ENCODE results near the gene INPP5D. TPM values are rescaled to one million over a fixed set of nuclear protein-coding genes. Genes with fewer than 3 reads are reported as not detected.
"Not testable (repeated sequence)": the region's sequence is repeated elsewhere in the genome, so short reads cannot be mapped to it uniquely, and the experiment has no call there.

INPP5D gene
- total RNA-seq, 2 donors from 2014 or later = 0.66 to 3.0 TPM

GRCh38 chr2:233186851-233187250 is 126.7 kb downstream of the INPP5D start:
- Histone ChIP-seq H3K9me3 (ENCODE audit: control insufficient read depth, low read length) (no peaks in the 10 kb centered on the region), H3K36me3 (ENCODE audit: control insufficient read depth, insufficient read depth, low read length) (no peaks in the 10 kb centered on the region), H3K9ac (ENCODE audit: extremely low read depth, low read length, poor library complexity, severe bottlenecking) (no peak overlapping the region), H3K4me1 (ENCODE audit: control insufficient read depth, insufficient read depth, low read length) (no peaks in the 10 kb centered on the region), H3K27me3 (ENCODE audit: control insufficient read depth, insufficient read depth, low read length, poor library complexity, severe bottlenecking) (no peaks in the 10 kb centered on the region), H3K4me3 (ENCODE audit: low read length) (no peak overlapping the region), H3K27ac (ENCODE audit: low read depth, low read length) (no peak overlapping the region)
- Mint-ChIP-seq H3K4me1 (no peaks in the 10 kb centered on the region), H3K4me3 (no peak overlapping the region), H3K36me3 (ENCODE audit: low read depth) (no peaks in the 10 kb centered on the region), H3K27ac (peak overlapping the region; percentile 61), H3K9me3 (no peaks in the 10 kb centered on the region), H3K27me3 (ENCODE audit: insufficient read depth) (no peaks in the 10 kb centered on the region)
- TF ChIP-seq CTCF (conservative IDR thresholded peaks at IDR 0.05) = no peak
- DNase-seq = no peak
- 95 to 100% methylated on average over 5 of the region's 5 CpGs for WGBS, 2 experiments (ENCODE audit: insufficient coverage in 1 of 2, insufficient read length in 1 of 2)

GRCh38 chr2:233189025-233189424 is 128.9 kb downstream of the INPP5D start:
- Mint-ChIP-seq H3K4me1 (no peaks in the 10 kb centered on the region), H3K27me3 (ENCODE audit: insufficient read depth) (no peaks in the 10 kb centered on the region), H3K4me3 (no peak overlapping the region), H3K36me3 (ENCODE audit: low read depth) (no peaks in the 10 kb centered on the region), H3K9me3 (no peaks in the 10 kb centered on the region), H3K27ac (no peak overlapping the region)
- H3K36me3 ChIP-seq (ENCODE audit: control insufficient read depth, insufficient read depth, low read length) = no peaks in the 10 kb centered on the region
- H3K27me3 ChIP-seq (ENCODE audit: control insufficient read depth, insufficient read depth, low read length, poor library complexity, severe bottlenecking) = no peaks in the 10 kb centered on the region
- no peaks in the 10 kb centered on the region for H3K9me3 ChIP-seq (ENCODE audit: control insufficient read depth, low read length)
- H3K27ac ChIP-seq (ENCODE audit: low read depth, low read length) = no peak overlapping the region
- TF ChIP-seq CTCF (conservative IDR thresholded peaks at IDR 0.05) = no peak
- no peaks in the 10 kb centered on the region for H3K4me1 ChIP-seq (ENCODE audit: control insufficient read depth, insufficient read depth, low read length)
- DNase-seq = no peak
- H3K9ac ChIP-seq (ENCODE audit: extremely low read depth, low read length, poor library complexity, severe bottlenecking) = no peak overlapping the region
- no peak overlapping the region for H3K4me3 ChIP-seq (ENCODE audit: low read length)
- 84 to 87% methylated on average over 6 to 8 of the region's 8 CpGs for WGBS, 2 experiments (ENCODE audit: insufficient coverage in 1 of 2, insufficient read length in 1 of 2)

GRCh38 chr2:233191016-233191415 is 130.9 kb downstream of the INPP5D start:
- not testable (repeated sequence) for H3K9ac ChIP-seq (ENCODE audit: extremely low read depth, low read length, poor library complexity, severe bottlenecking); H3K27ac ChIP-seq (ENCODE audit: low read depth, low read length); H3K4me1 Mint-ChIP-seq; H3K4me3 ChIP-seq (ENCODE audit: low read length); H3K36me3 Mint-ChIP-seq (ENCODE audit: low read depth); H3K27me3 Mint-ChIP-seq (ENCODE audit: insufficient read depth); DNase-seq; H3K27ac Mint-ChIP-seq; H3K27me3 ChIP-seq (ENCODE audit: control insufficient read depth, insufficient read depth, low read length, poor library complexity, severe bottlenecking); H3K9me3 Mint-ChIP-seq; H3K36me3 ChIP-seq (ENCODE audit: control insufficient read depth, insufficient read depth, low read length); H3K4me1 ChIP-seq (ENCODE audit: control insufficient read depth, insufficient read depth, low read length); H3K9me3 ChIP-seq (ENCODE audit: control insufficient read depth, low read length); H3K4me3 Mint-ChIP-seq
- WGBS, 2 experiments (ENCODE audit: insufficient coverage in 1 of 2, insufficient read length in 1 of 2) = 92 to 95% methylated on average over 2 of the region's 2 CpGs

GRCh38 chr2:233193738-233194137 is 133.6 kb downstream of the INPP5D start:
- Histone ChIP-seq H3K9ac (ENCODE audit: extremely low read depth, low read length, poor library complexity, severe bottlenecking) (no peak overlapping the region), H3K27ac (ENCODE audit: low read depth, low read length) (no peak overlapping the region), H3K4me1 (ENCODE audit: control insufficient read depth, insufficient read depth, low read length) (no peaks in the 10 kb centered on the region), H3K9me3 (ENCODE audit: control insufficient read depth, low read length) (no peaks in the 10 kb centered on the region), H3K4me3 (ENCODE audit: low read length) (no peak overlapping the region), H3K36me3 (ENCODE audit: control insufficient read depth, insufficient read depth, low read length) (no peaks in the 10 kb centered on the region), H3K27me3 (ENCODE audit: control insufficient read depth, insufficient read depth, low read length, poor library complexity, severe bottlenecking) (no peaks in the 10 kb centered on the region)
- Mint-ChIP-seq H3K4me3 (no peak overlapping the region), H3K36me3 (ENCODE audit: low read depth) (no peaks in the 10 kb centered on the region), H3K27ac (no peak overlapping the region), H3K27me3 (ENCODE audit: insufficient read depth) (no peaks in the 10 kb centered on the region), H3K9me3 (no peaks in the 10 kb centered on the region), H3K4me1 (no peaks in the 10 kb centered on the region)
- 83 to 84% methylated on average over 6 to 11 of the region's 11 CpGs for WGBS, 2 experiments (ENCODE audit: insufficient coverage in 1 of 2, insufficient read length in 1 of 2)
- no peak for TF ChIP-seq CTCF (conservative IDR thresholded peaks at IDR 0.05)
- DNase-seq = no peak
